Measurements from ENCODE around the gene CDH13. TPM values are rescaled to one million over a fixed set of nuclear protein-coding genes. Genes with fewer than 3 reads are reported as not detected.

Gene CDH13
- total and polyA plus RNA-seq, 9 of the 15 experiments (the other 6 are each of a cell fraction or from before 2014, with no cell fraction given): 0.03 TPM; not detected in 8

- TF ChIP-seq ARID4B (CRISPR knock-in tag; IDR thresholded peaks at IDR 0.05) (peak; percentile 41; the same call in 1 of the 2 replicates), ZNF408 (CRISPR knock-in tag; IDR thresholded peaks at IDR 0.05; ENCODE audit: low read depth) (no peak), GABPA (tag; conservative IDR thresholded peaks at IDR 0.05; ENCODE audit: low read depth) (no peak), TRIM25 (IDR thresholded peaks at IDR 0.05; ENCODE audit: borderline replicate concordance) (no peak), AFF1 (IDR thresholded peaks at IDR 0.05; ENCODE audit: low read depth in 1 of 2, partially characterized antibody in 2 of 2) (no peak), NFE2 (IDR thresholded peaks at IDR 0.05; ENCODE audit: low read depth) (no peak), PHB (CRISPR knock-in tag; IDR thresholded peaks at IDR 0.05) (no peak), ZNF384 (IDR thresholded peaks at IDR 0.05; ENCODE audit: low read depth, low read length) (peak; percentile 26; the same call in 1 of the 2 replicates), ZC3H8 (IDR thresholded peaks at IDR 0.05) (no peak), ELF1 (tag; IDR thresholded peaks at IDR 0.05) (no peak), U2AF2 (optimal IDR thresholded peaks at IDR 0.05; ENCODE audit: low read depth, low read length) (no peak), ZNF175 (CRISPR knock-in tag; IDR thresholded peaks at IDR 0.05; ENCODE audit: low read depth) (no peak), ARID3B (CRISPR knock-in tag; IDR thresholded peaks at IDR 0.05; ENCODE audit: borderline replicate concordance) (no peak), CHD4 (IDR thresholded peaks at IDR 0.05; ENCODE audit: insufficient read depth, insufficient replicate concordance, low read depth, low read length, poor library complexity, severe bottlenecking) (no peak), ZNF766 (CRISPR knock-in tag; conservative IDR thresholded peaks at IDR 0.05) (no peak)
Measured at GRCh38 chr16:83826146-83826913, 1199.6 kb downstream of the CDH13 start (continued).

Measured in K562 (cell line).